GM21526 (cell line): ENCODE results near the gene SLC35F1.

Experiments used
- ATAC-seq: cut with Tn5 transposase; IDR thresholded peaks from one replicate; pipeline ENCODE4 v1.9.1; 2021; ENCODE audit warnings: moderate library complexity; ENCODE audit not compliant: unreplicated experiment, low FRiP score

SLC35F1 gene

DNA sequence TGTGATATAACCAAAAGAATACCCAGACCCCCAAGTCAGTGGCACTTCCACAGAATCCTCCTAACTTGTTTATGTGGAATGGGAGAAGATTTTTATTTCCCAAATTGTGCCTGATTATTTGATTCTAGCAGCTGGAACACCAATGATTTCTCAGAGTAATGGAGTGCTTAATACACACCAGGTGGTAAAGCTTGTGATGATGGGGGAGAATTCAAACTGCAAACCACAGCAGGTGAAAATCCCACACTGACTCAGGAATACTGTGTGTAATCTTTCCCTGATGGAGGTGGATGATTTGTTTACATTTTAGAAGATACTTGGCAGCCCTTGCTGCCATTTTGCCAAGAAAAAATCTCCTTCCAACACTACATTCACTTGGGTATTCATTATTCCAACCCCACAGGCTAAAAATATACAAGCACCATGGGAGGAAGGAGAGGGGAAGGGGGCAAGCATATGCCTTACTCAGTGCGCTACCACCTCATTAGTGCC lies 428.3 kb downstream of the SLC35F1 start:
- no peak for ATAC-seq

DNA sequence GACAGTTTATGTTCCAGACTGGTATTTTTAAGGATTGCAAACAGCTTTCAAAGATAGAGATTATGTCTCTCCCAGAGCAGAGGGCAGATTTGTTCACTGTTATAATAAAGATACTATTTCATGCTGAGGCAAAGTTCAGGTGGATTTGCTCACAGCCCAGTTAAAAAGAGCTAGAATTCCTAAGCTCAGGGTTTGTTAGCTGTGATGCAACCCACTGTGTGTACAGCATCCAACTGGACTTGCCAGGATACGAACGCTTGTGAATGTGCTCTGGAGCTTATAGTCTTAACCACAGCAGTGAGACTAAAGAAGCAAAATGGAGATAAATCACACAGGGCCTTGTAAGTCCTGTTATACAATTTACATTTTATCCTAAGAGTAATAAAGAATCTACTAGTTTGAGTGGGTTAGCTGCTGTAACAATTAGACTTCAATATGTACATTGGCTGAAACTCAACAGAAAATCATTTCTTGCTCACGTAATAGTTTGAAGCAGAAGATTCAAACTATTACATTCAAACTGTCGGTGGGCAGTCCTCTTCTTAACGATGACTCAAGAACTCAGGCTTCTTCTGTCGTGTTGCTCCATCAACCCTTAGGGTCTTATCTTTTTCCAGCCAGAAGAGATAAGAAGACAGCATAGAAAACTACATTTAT lies 437.1 kb downstream of the SLC35F1 start:
- no peak for ATAC-seq

DNA sequence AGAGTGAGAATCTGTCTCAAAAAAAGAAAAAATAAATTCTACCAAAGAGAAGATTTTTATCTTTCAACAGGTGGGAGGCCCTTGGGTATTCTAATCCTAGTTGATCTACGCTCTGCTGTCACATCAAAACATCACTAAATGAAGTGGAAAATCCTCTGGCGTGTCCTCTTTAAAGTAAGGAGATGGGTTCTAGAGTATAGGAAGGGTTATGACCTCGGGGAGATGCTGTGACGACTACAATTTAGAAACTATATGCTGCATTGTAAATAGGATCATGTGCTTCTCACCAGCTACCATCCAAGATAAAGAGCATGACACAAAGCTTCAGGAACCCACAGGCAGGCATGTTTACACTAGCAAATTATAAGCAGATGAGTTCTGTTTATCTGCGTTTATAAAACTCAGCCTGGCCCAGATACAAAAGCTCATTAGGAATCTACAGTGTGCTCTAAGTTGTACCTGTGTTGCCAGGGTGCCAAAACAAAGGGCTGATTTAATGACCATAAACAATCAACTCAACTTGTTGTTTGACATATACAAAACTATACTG lies 443.9 kb downstream of the SLC35F1 start:
- ATAC-seq, result no peak

DNA sequence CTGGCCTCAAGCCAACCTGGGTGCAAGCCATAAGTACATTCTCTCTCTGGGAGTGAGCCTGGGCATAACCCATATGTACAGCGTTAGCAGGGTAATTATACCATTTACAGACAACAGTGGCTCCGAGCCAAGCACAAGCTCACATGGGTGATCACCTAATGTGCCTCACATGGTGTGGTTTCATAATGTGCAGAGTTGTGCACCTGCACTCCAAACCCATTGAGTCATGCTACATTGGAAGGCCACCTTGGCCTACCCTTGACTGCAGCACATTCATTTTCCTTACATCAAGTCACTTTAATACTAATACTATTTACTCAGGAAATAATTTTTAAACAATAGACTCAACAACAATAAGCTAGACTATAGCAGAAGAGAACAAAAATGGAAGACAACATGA lies 446.5 kb downstream of the SLC35F1 start:
- no peak for ATAC-seq

DNA sequence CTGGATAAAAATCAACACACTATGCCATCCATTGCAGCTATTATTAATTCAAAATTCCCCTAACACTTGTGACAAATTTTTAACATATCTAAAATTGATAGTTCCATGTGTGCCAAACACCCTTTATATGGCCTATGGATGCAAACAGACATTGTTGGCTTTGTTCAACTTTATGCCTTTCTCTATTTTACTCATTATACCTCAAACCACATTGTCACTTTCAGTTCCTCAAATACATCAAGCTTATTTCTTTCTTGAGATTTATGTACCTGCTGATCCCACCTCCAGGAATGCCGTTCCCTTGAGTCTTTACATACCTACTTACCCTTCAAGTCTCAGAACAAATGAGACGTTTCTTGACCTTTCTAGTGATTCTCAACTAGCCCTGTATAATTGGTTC lies 447.6 kb downstream of the SLC35F1 start:
- ATAC-seq, result peak; percentile 98

DNA sequence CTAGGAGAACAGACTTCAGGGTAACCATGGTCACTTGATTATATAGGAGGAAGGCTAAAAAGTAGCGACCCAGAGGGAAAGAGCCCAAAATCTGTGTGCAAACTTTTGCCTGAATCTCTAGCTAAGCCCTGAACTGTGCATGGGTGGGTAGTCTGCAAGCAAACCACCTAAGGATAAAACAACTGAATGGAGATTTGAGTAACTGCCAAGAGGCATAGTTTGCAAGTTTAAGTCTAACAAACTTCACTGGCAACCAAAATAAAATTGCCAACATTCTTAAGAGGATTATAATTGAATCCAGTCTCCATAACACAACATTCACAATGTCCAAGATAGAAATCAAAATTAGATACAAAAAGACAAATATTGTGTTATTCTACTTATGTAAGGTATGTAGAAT lies 449.0 kb downstream of the SLC35F1 start:
- ATAC-seq, result no peak

DNA sequence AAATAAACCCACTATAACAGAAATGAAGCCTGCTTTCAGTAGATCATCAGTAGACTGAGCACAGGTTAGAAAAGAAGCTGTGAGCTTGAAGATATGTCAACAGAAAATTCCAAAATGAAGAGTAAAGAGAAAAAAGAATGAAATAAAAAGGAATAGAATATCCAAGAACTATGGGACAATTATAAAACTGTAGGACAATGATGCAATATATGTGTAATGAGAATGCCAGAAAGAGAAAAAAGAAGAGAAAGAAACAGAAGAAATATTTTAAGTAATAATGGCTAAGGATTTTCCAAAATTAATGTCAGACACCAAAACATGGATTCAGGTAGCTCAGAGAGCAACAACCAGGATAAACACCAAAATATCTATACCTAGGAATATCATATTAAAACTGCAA lies 449.6 kb downstream of the SLC35F1 start:
- ATAC-seq, result no peak
